HK-2 (cell line): Measurements from ENCODE around the gene CKM.
"Not testable (repeated sequence)": the region's sequence is repeated elsewhere in the genome, so short reads cannot be mapped to it uniquely, and the experiment has no call there.

Source experiments
- DNase-seq: peaks from one replicate; pipeline ENCODE4 v3.0.0-alpha.2; 2018; ENCODE audit not compliant: unreplicated experiment

CKM gene

DNA sequence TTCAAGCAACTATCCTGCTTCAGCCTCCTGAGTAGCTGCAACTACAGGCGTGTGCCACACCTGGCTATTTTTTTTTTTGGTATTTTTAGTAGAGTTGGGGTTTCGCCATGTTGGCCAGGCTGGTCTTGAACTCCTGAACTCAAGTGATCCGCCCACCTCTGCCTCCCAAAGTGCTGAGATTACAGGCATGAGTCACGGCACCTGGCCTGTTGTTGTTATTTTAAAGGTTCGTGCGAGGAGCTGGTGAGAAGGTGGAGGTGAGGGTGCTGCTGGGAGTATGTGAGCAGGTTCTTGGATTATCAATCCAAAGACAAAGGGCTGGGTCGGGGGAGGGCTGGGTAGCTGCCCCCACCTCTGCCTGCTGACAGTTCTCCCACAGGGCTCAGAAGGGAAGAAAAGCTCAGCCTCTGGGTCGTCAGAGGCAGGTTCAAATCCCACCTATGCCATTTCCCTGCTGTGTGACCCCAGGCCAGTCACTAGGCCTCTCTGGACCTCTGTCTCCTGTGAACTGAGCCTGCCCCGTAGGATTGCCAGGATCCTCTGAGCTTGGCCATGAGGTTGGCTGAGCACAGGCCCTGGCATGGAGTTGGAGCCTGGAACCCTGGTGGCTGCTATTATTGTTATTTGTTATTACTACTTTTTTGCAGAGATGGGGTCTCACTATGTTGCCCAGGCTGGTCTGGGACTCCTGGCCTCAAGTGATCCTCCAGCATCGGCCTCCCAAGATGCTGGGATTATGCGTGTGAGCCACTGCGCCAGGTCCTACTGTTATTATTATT is 1.5 kb downstream of the CKM start:
- no peak for DNase-seq

DNA sequence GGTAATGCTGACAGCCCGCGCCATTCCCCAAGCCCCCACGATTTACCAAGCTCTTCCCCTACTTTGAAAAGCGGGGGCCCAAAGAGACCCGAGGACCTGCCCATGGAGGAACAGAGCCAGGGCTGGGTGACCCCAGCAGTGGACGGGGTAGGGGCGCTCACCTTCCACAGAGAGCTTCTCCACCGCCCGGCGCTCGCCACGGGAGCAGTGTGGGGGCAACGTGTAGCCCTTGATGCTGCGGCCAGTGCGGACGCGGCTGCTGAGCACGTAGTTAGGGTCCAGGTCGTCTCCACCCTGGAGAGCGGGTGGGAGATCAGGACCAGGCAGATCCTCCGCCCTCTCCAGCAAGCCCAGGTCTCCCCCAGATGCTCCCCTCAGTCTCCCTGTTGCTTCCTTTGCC is 7.4 kb downstream of the CKM start:
- no peak for DNase-seq

DNA sequence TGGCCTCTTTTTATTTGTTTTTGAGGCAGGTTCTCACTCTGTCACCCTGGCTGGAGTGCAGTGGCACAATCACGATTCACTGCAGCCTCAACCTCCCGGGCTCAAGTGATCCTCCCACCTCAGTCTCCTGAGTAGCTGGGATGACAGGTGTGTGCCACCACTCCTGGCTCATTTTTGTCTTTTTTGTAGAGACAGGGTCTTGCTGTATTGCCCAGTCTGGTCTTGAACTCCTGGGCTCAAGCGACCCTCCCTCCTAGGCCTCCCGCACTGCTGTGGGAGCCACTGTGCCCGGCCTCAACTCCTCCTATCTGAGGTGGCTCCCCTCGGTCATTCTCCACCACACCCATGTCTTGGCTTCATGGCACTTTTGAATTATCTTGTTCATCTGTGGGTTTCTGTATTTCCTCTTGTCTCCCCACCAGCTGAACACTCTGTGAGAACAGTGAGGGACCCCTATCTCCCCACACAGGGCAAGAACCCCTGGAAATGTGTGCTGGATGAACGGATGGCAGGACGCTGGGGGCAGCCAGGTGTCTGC is 7.9 kb downstream of the CKM start:
- no peak for DNase-seq

- not testable (repeated sequence) for DNase-seq
These were observed 10.4 kb downstream of the CKM start for GRCh38 chr19:45312285-45312684.

DNA sequence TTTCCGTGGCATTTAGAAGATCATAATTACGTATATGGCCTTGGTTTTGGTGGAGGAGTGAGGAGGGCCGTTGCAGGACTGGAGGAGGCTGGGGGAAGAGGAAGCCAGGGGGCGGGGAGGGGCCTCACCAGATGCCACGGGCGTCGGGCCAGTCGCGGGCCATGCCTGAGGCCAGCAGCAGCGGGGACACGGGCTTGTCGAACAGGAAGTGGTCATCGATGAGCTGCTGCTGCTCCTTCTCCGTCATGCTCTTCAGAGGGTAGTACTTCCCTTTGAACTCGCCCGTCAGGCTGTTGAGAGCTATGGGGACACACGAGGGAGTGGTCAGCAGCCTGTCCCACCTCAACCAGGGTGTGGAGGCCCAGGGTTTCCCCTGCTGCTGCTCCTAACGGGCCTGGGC is 11.1 kb downstream of the CKM start:
- DNase-seq = no peak

DNA sequence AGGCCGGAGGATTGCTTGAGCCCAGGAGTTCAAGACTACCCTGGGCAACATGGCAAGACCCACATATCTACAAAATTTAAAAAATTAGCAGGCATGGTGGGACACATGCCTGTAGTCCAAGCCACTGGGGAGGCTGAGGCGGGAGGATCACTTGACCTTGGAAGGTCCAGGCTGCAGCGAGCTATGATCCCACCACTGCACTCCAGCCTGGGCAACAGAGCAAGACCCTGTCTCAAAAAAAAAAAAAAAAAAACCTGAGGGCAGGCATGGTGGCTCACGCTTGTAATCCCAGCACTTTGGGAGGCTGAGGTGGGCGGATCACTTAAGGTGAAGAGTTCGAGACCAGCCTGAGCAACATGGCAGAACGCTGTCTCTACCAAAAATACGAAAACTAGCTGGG is 13.4 kb downstream of the CKM start:
- not testable (repeated sequence) for DNase-seq

DNA sequence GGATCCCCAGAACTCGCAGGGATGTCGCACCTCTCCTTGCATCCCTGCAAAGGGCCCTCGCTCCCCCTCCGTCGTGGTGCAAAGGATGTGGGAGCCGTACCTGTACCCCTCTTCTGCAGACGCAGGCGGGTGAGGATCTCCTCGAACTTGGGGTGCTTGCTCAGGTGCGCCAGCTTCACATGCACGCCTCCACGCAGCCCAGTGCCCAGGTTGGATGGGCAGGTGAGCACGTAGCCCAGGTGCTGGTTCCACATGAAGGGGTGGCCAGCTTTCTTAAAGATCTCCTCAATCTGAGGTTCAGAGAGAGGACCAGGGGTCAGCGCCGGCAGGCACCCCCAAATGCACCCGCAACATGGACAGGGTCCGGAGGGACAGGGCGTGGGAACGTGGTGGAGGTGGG is 15.3 kb downstream of the CKM start:
- no peak for DNase-seq

DNA sequence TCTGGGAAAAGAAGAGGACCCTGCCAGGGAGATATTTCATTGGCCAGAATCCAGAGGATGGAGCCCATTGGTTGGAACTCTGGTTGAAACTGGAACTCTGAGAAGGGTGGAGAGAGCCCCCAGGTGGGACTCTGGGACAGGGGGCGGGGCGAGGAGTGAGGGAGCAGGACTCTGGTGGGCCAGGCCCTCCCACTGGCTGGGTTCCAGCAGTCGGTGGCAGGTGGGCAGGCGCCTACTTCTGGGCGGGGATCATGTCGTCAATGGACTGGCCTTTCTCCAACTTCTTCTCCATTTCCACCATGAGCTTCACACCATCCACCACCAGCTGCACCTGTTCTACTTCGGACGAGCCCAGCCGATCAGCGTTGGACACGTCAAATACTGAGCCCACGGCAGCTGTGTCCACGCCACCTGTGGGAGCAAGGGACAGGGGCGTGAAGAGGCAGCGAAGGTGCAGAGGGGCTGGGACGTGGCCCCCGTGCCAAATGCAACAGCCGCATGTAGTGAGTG is 16.1 kb downstream of the CKM start:
- no peak for DNase-seq

GRCh38 chr19:45306040-45306439 is 16.6 kb downstream of the CKM start:
- no peak for DNase-seq

DNA sequence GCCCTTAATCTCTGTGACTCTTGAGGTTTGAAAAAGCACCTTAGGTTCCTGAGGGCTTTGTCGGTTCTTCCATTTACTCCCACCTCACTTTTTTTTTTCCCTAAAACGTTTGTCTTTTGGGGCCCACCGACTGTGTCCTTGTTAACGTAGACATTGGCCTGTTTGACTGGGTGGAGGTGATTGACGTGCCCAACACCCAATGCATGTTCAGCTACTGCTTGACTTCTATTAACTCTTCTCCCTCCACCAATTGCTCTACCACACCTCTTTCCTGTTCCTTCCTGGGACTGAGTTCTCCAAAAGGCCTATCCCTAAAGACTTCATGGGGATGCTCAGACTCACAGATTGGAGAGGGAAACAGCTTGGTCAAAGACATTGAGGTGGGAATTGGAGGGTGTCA is 17.3 kb downstream of the CKM start:
- DNase-seq = no peak

- no peak for DNase-seq
These were observed 17.7 kb downstream of the CKM start for GRCh38 chr19:45305007-45305406.

- DNase-seq = no peak
These were observed 18.3 kb downstream of the CKM start for GRCh38 chr19:45304141-45304926.

GRCh38 chr19:45303269-45304060 is 19.2 kb downstream of the CKM start:
- DNase-seq = no peak

- DNase-seq = no peak
These were observed 20.3 kb downstream of the CKM start for GRCh38 chr19:45302416-45302815.

- no peak for DNase-seq
These were observed 23.0 kb downstream of the CKM start for GRCh38 chr19:45299719-45300118.

- DNase-seq = no peak
These were observed 24.4 kb downstream of the CKM start for GRCh38 chr19:45298264-45298663.

GRCh38 chr19:45297674-45298073 is 25.0 kb downstream of the CKM start:
- no peak for DNase-seq

GRCh38 chr19:45296355-45296754 is 26.3 kb downstream of the CKM start:
- no peak for DNase-seq

GRCh38 chr19:45295873-45296272 is 26.8 kb downstream of the CKM start:
- no peak for DNase-seq

GRCh38 chr19:45294291-45295029 is 28.2 kb downstream of the CKM start:
- DNase-seq = no peak

DNA sequence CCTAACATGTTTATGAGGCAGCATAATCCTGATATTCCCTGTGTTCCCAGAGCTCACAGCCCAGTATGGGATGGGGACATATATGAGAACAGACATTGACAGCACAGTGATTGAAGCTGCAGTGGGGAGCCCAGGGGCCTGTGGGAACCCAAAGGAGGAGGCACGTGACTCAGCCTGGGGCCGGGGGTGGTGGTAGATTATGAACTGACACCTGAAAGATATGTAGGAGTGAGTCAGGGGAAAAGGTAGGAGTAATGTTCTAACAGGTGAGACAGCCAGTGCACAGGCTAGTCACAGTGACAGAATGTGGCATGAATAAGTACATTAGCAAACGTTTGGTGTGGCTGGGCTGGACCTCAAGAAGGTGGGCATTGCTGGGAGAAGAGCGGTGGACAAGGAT is 29.0 kb downstream of the CKM start:
- no peak for DNase-seq
